K562 (cell line): Measurements from ENCODE around the gene HNRNPLL. TPM values are rescaled to one million over a fixed set of nuclear protein-coding genes. Genes with fewer than 3 reads are reported as not detected.
A peak's percentile ranks its signal among the peaks of the same experiment; 100 is the strongest.

Experiments used
- ATF3 ChIP-seq, 2 experiments: fragments of 450-650 bp in 1 of 2; sonication (generic) in 1 of 2; formaldehyde crosslinking in 1 of 2; IDR thresholded peaks in 1 of 2; conservative IDR thresholded peaks in 1 of 2; 2 replicates each; pipeline versions ENCODE4 v1.6.1 to v1.8.1; 2016 to 2023; ENCODE audit warnings: mild to moderate bottlenecking in 2 of 2, moderate library complexity in 2 of 2, inconsistent platforms in 1 of 2, missing genetic modification reagents in 1 of 2
- CREB1 ChIP-seq, 2 experiments: sonication (generic) in 1 of 2; formaldehyde crosslinking in 1 of 2; IDR thresholded peaks; 2 replicates each; pipeline versions ENCODE4 v1.6.1 to v1.8.0; 2012 to 2022; ENCODE audit warnings: inconsistent platforms in 1 of 2, mild to moderate bottlenecking in 1 of 2, missing genetic modification reagents in 1 of 2, moderate library complexity in 1 of 2
- CTBP1 ChIP-seq: fragments of 450-650 bp; IDR thresholded peaks from 2 replicates; pipeline ENCODE4 v1.6.1; 2016; ENCODE audit warnings: borderline replicate concordance
- E2F1 ChIP-seq: sonication (generic); formaldehyde crosslinking; IDR thresholded peaks from 2 replicates; pipeline ENCODE4 v1.8.1; 2023; ENCODE audit warnings: mild to moderate bottlenecking, missing genetic modification reagents, moderate library complexity
- FOSL1 ChIP-seq: fragments of 200-800 bp; sonication (Bioruptor generic); conservative IDR thresholded peaks from 2 replicates; pipeline ENCODE4 v1.6.1; 2016; ENCODE audit warnings: missing genetic modification characterization, missing compliant biosample characterization
- JUND ChIP-seq, 2 experiments: IDR thresholded peaks; 2 replicates in 1 of 2; 3 replicates in 1 of 2; pipeline ENCODE4 v1.6.1; 2011; ENCODE audit warnings: borderline replicate concordance in 2 of 2, low read depth in 2 of 2, low read length in 2 of 2, improper control_type of control experiment in 1 of 2, missing biosample characterization in 1 of 2, missing genetic modification characterization in 1 of 2, missing genetic modification reagents in 1 of 2
- KDM2B ChIP-seq: fragments of 250-450 bp; sonication (Bioruptor Pico); IDR thresholded peaks from 2 replicates; pipeline ENCODE4 v1.8.0; 2021; ENCODE audit warnings: mild to moderate bottlenecking, moderate library complexity
- MAFG ChIP-seq: fragments of 450-650 bp; conservative IDR thresholded peaks from 2 replicates; pipeline ENCODE4 v1.6.1; 2016; ENCODE audit warnings: missing genetic modification characterization, missing compliant biosample characterization
- MED1 ChIP-seq: sonication (generic); formaldehyde crosslinking; IDR thresholded peaks from 2 replicates; pipeline ENCODE4 v1.8.1; 2023; ENCODE audit warnings: missing genetic modification reagents, borderline replicate concordance
- PHF20 ChIP-seq: fragments of 450-650 bp; IDR thresholded peaks from 2 replicates; pipeline ENCODE4 v1.6.1; 2018; ENCODE audit not compliant: partially characterized antibody
- RB1 ChIP-seq: fragments of 450-650 bp; IDR thresholded peaks from 2 replicates; pipeline ENCODE4 v1.6.1; 2017; ENCODE audit warnings: low read depth, mild to moderate bottlenecking
- SMARCA4 ChIP-seq: fragments of 450-650 bp; IDR thresholded peaks from 2 replicates; pipeline ENCODE4 v1.6.1; 2016
- SMARCB1 ChIP-seq: IDR thresholded peaks from 2 replicates; pipeline ENCODE4 v1.6.1; 2011; ENCODE audit warnings: improper control_type of control experiment, low read depth; ENCODE audit not compliant: insufficient read length
- SRF ChIP-seq, 2 experiments: fragments of 250-450, 450-650 bp in 1 of 2; sonication (Bioruptor Pico) in 1 of 2; sonication (generic) in 1 of 2; formaldehyde crosslinking; IDR thresholded peaks; 2 replicates each; pipeline versions ENCODE4 v1.5.0 to v1.5.1; 2020 to 2022; ENCODE audit warnings: mild to moderate bottlenecking in 1 of 2, missing genetic modification reagents in 1 of 2
- ZNF263 ChIP-seq: sonication (generic); formaldehyde crosslinking; IDR thresholded peaks from 2 replicates; pipeline ENCODE4 v1.8.0; 2022; ENCODE audit warnings: mild to moderate bottlenecking, missing genetic modification reagents, borderline replicate concordance
- ZNF444 ChIP-seq: fragments of 250-450 bp; sonication (Bioruptor Pico); IDR thresholded peaks from 2 replicates; pipeline ENCODE4 v1.4.0; 2020; ENCODE audit warnings: mild to moderate bottlenecking, moderate library complexity
- ZNF586 ChIP-seq: fragments of 450-650 bp; formaldehyde crosslinking; conservative IDR thresholded peaks from 2 replicates; pipeline ENCODE4 v1.4.0; 2020; ENCODE audit warnings: mild to moderate bottlenecking, moderate library complexity
- ZNF830 ChIP-seq: fragments of 250-450 bp; sonication (Bioruptor Pico); IDR thresholded peaks from 2 replicates; pipeline ENCODE4 v1.5.0; 2021; ENCODE audit warnings: mild to moderate bottlenecking
- polyA plus RNA-seq, 8 experiments: library from polyadenylated mRNA; depleted of rRNA in 4 of 8; stranded (reverse) in 5 of 8; unstranded in 3 of 8; fragments of >200 nt; fragmentation: Nextera tagmentation in 2 of 8; fragmentation: Illumina TruSeq in 1 of 8; extraction: Ambion mirVana in 2 of 8; extraction: Trizol in 1 of 8; gene quantifications; 2 replicates each; pipeline versions ENCODE4 v1.2.1 to v1.2.3, GENCODE V29; 2011 to 2014; ENCODE audit warnings: inconsistent platforms in 1 of 8, missing spikeins in 1 of 8
- total RNA-seq, 7 experiments: library from RNA; depleted of rRNA in 6 of 7; stranded (reverse); fragments of >200 nt in 6 of 7; fragmentation: Illumina TruSeq in 2 of 7; extraction: Trizol in 2 of 7; gene quantifications; 2 replicates each; pipeline versions ENCODE4 v1.2.1 to v1.2.3, GENCODE V29; 2011 to 2021; ENCODE audit warnings: low replicate concordance in 1 of 7
- TF ChIP-seq, protein P1 (sequence below), 2 experiments: IDR thresholded peaks; 2 replicates each; pipeline ENCODE4 v1.6.1; 2011; ENCODE audit warnings: borderline replicate concordance in 1 of 2, control low read depth in 1 of 2, low read depth in 1 of 2, low read length in 1 of 2, mild to moderate bottlenecking in 1 of 2, mixed read lengths in 1 of 2, moderate library complexity in 1 of 2; ENCODE audit not compliant: insufficient read depth in 1 of 2, insufficient read length in 1 of 2, poor library complexity in 1 of 2, severe bottlenecking in 1 of 2; ENCODE audit errors: extremely low read depth in 1 of 2
- TF ChIP-seq, protein P2 (sequence below): fragments of 250-450 bp; sonication (Bioruptor Pico); IDR thresholded peaks from 2 replicates; pipeline ENCODE4 v1.8.0; 2021; ENCODE audit warnings: borderline replicate concordance, mild to moderate bottlenecking, moderate library complexity; ENCODE audit not compliant: poor library complexity, severe bottlenecking

The HNRNPLL gene
- total and polyA plus RNA-seq, 9 of the 15 experiments (the other 6 are each of a cell fraction or from before 2014, with no cell fraction given), result 19.8 to 135 (median 57.8) TPM

DNA sequence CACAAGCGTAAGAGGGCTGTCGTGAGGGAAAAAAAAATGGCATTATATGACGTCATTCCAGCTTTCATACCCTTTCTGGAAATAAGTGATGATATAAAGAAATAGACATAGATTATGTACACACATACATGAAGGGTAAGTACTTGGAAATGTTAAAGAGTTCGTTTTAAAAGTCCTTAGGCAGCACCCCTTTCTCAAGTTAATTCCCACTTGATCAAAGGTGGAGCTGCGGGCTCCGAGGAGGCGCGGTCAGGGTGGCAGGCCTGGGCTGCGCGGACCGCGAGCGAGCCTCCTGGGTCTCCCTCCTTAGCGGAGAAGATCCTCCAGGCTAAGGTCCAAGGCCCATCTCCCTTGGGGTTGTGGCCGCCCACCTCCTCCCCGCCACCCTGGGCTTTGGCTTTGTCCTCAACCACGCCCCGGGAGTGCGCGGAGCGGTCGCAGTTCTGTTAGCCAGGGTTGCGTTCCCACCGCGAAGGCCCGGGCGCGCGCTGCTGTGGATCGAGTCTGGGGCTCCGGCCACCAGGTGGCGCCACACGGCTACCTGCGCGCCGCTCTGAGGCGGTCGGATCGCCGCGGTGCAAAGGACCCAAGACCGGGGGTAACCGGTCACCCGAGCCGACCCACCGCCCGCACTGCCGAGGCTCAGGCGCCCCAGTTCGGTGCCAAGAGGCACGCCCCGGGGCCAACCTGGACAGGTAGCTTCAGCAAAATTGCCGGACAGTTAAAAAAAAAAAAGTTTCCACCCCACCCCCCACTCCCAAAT, 66.8 kb downstream of the HNRNPLL start (continued):
- 0 out of 2 replicates have a peak, but pooled peaks have one; percentile 29 for TF ChIP-seq JUND (IDR thresholded peaks at IDR 0.05; ENCODE audit: borderline replicate concordance, low read depth, low read length)
- peak; percentile 68; the same call in 2 of the 3 replicates for TF ChIP-seq JUND (tag; IDR thresholded peaks at IDR 0.05; ENCODE audit: borderline replicate concordance, low read depth, low read length)
- no peak for TF ChIP-seq SMARCB1
- TF ChIP-seq, protein P1, sequence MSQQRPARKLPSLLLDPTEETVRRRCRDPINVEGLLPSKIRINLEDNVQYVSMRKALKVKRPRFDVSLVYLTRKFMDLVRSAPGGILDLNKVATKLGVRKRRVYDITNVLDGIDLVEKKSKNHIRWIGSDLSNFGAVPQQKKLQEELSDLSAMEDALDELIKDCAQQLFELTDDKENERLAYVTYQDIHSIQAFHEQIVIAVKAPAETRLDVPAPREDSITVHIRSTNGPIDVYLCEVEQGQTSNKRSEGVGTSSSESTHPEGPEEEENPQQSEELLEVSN (IDR thresholded peaks at IDR 0.05; ENCODE audit: borderline replicate concordance in 1 of 2, extremely low read depth in 1 of 2, insufficient read depth in 1 of 2, insufficient read length in 1 of 2, low read depth in 1 of 2, low read length in 1 of 2, poor library complexity in 1 of 2, severe bottlenecking in 1 of 2), result peak; percentile 23 to 53
- TF ChIP-seq ZNF444 (CRISPR knock-in tag), result no peak
- no peak for TF ChIP-seq MED1 (CRISPR knock-in tag)
- TF ChIP-seq ZNF263, result 0 out of 2 replicates have a peak, but pooled peaks have one; percentile 3
- TF ChIP-seq ZNF830 (CRISPR knock-in tag), result no peak
- peak; percentile 95 for TF ChIP-seq RB1
- TF ChIP-seq ZNF586, result no peak
- TF ChIP-seq CREB1 (IDR thresholded peaks at IDR 0.05), result no peak
- TF ChIP-seq CREB1 (CRISPR knock-in tag; IDR thresholded peaks at IDR 0.05), result peak; percentile 45; the same call in 1 of the 2 replicates
- no peak for TF ChIP-seq MAFG (tag)
- TF ChIP-seq, protein P2, sequence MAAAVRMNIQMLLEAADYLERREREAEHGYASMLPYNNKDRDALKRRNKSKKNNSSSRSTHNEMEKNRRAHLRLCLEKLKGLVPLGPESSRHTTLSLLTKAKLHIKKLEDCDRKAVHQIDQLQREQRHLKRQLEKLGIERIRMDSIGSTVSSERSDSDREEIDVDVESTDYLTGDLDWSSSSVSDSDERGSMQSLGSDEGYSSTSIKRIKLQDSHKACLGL (CRISPR knock-in tag), result no peak
- peak; percentile 65 for TF ChIP-seq CTBP1
- peak; percentile 94 for TF ChIP-seq KDM2B (CRISPR knock-in tag)
- peak; percentile 94 for TF ChIP-seq ATF3 (IDR thresholded peaks at IDR 0.05)
- TF ChIP-seq ATF3 (CRISPR knock-in tag; conservative IDR thresholded peaks at IDR 0.05), result no peak
- peak; percentile 36 for TF ChIP-seq PHF20
- TF ChIP-seq E2F1 (CRISPR knock-in tag), result no peak
- 0 out of 2 replicates have a peak, but pooled peaks have one; percentile 11 for TF ChIP-seq SMARCA4
- TF ChIP-seq SRF (CRISPR knock-in tag; IDR thresholded peaks at IDR 0.05), result 0 out of 4 replicates have a peak, but pooled peaks of 1 of the 2 experiments have one; percentile 37
- no peak for TF ChIP-seq FOSL1 (tag)
